Neural progenitor cell (in vitro differentiated cells): ENCODE results near the gene NUP133. TPM values are rescaled to one million over a fixed set of nuclear protein-coding genes. Genes with fewer than 3 reads are reported as not detected.
"Not testable (repeated sequence)": the region's sequence is repeated elsewhere in the genome, so short reads cannot be mapped to it uniquely, and the experiment has no call there.

Source experiments
- DNase-seq: peaks from one replicate; pipeline ENCODE4 v3.0.0-alpha.2; 2016; ENCODE audit warnings: low spot score
- H2AFZ ChIP-seq: fragments of 200-600 bp; sonication (generic); replicated peaks from 2 replicates; pipeline ENCODE4 v1.6.1; 2016; ENCODE audit warnings: antibody characterized with exemption
- H3F3A ChIP-seq: fragments of 200-600 bp; sonication (generic); 2 replicates; pipeline ENCODE4 v1.6.1; 2016; ENCODE audit warnings: antibody characterized with exemption, low read depth
- H3K27ac ChIP-seq: fragments of 200-600 bp; sonication (generic); 2 replicates; pipeline ENCODE4 v1.5.1; 2016; ENCODE audit warnings: mild to moderate bottlenecking
- H3K27me3 ChIP-seq: fragments of 200-600 bp; sonication (generic); 2 replicates; pipeline ENCODE4 v1.6.1; 2016; ENCODE audit warnings: mild to moderate bottlenecking, moderate library complexity
- H3K36me3 ChIP-seq: fragments of 200-600 bp; sonication (generic); 2 replicates; pipeline ENCODE4 v1.5.1; 2016
- H3K4me1 ChIP-seq: fragments of 200-600 bp; sonication (generic); 2 replicates; pipeline ENCODE4 v1.6.1; 2016; ENCODE audit warnings: mixed run types
- H3K4me2 ChIP-seq: fragments of 200-600 bp; sonication (generic); 2 replicates; pipeline ENCODE4 v1.6.1; 2016
- H3K4me3 ChIP-seq: fragments of 200-600 bp; sonication (generic); 2 replicates; pipeline ENCODE4 v1.5.1; 2016
- H3K79me2 ChIP-seq: fragments of 200-600 bp; sonication (generic); 2 replicates; pipeline ENCODE4 v1.6.1; 2016; ENCODE audit warnings: low read depth
- H3K9ac ChIP-seq: fragments of 200-600 bp; sonication (generic); 2 replicates; pipeline ENCODE4 v1.6.1; 2016
- H3K9me3 ChIP-seq: fragments of 200-600 bp; sonication (generic); 2 replicates; pipeline ENCODE4 v1.5.1; 2016; ENCODE audit warnings: low read depth
- H4K20me1 ChIP-seq: fragments of 200-600 bp; sonication (generic); 2 replicates; pipeline ENCODE4 v1.6.1; 2016; ENCODE audit warnings: low read depth
- H3K27ac Mint-ChIP-seq: 3 replicates; pipeline ENCODE4 v1.8.0; 2021; ENCODE audit warnings: mixed read lengths
- H3K27me3 Mint-ChIP-seq: 2 replicates; pipeline ENCODE4 v1.8.0; 2022; ENCODE audit warnings: low read depth, mild to moderate bottlenecking, inconsistent platforms, moderate library complexity, mixed read lengths; ENCODE audit not compliant: insufficient read depth
- H3K36me3 Mint-ChIP-seq: 3 replicates; pipeline ENCODE4 v1.8.0; 2021; ENCODE audit warnings: mixed read lengths
- H3K4me1 Mint-ChIP-seq: 3 replicates; pipeline ENCODE4 v1.8.0; 2021; ENCODE audit warnings: mixed read lengths
- H3K4me3 Mint-ChIP-seq: 3 replicates; pipeline ENCODE4 v1.8.0; 2021; ENCODE audit warnings: mild to moderate bottlenecking, moderate library complexity, mixed read lengths
- H3K9me3 Mint-ChIP-seq: 3 replicates; pipeline ENCODE4 v1.8.0; 2020; ENCODE audit warnings: mixed read lengths
- EZH2 ChIP-seq: fragments of 200-600 bp; sonication (generic); IDR thresholded peaks from 2 replicates; pipeline ENCODE4 v1.6.1; 2017; ENCODE audit warnings: antibody characterized with exemption, mild to moderate bottlenecking, moderate library complexity
- EZH2phosphoT487 ChIP-seq: fragments of 200-600 bp; sonication (generic); IDR thresholded peaks from 2 replicates; pipeline ENCODE4 v1.6.1; 2017; ENCODE audit warnings: antibody characterized with exemption
- total RNA-seq: library from RNA; depleted of rRNA; stranded (reverse); fragments of >200 nt; gene quantifications from 2 replicates; pipeline ENCODE4 v1.2.3, GENCODE V29; 2015; ENCODE audit warnings: low replicate concordance
- TF ChIP-seq, protein P1 (sequence below): fragments of 200-600 bp; sonication (generic); IDR thresholded peaks from 2 replicates; pipeline ENCODE4 v1.5.1; 2017; ENCODE audit warnings: antibody characterized with exemption, mild to moderate bottlenecking

The NUP133 gene
- total RNA-seq, 1 donor from 2014 or later = 89.3 TPM

GRCh38 chr1:229420224-229420623 lies 87.9 kb downstream of the NUP133 start:
- no peak for TF ChIP-seq EZH2
- no peak for TF ChIP-seq EZH2phosphoT487
- TF ChIP-seq, protein P1, sequence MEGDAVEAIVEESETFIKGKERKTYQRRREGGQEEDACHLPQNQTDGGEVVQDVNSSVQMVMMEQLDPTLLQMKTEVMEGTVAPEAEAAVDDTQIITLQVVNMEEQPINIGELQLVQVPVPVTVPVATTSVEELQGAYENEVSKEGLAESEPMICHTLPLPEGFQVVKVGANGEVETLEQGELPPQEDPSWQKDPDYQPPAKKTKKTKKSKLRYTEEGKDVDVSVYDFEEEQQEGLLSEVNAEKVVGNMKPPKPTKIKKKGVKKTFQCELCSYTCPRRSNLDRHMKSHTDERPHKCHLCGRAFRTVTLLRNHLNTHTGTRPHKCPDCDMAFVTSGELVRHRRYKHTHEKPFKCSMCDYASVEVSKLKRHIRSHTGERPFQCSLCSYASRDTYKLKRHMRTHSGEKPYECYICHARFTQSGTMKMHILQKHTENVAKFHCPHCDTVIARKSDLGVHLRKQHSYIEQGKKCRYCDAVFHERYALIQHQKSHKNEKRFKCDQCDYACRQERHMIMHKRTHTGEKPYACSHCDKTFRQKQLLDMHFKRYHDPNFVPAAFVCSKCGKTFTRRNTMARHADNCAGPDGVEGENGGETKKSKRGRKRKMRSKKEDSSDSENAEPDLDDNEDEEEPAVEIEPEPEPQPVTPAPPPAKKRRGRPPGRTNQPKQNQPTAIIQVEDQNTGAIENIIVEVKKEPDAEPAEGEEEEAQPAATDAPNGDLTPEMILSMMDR = no peak
- Histone ChIP-seq H3F3A (no peaks in the 10 kb centered on the region), H3K4me1 (no peaks in the 10 kb centered on the region), H3K79me2 (no peaks in the 10 kb centered on the region), H3K9me3 (peaks cover 8% of the 10 kb centered on the region), H3K9ac (no peak overlapping the region), H3K4me2 (no peak overlapping the region), H3K36me3 (no peaks in the 10 kb centered on the region), H4K20me1 (no peaks in the 10 kb centered on the region), H3K27ac (no peak overlapping the region), H3K27me3 (no peaks in the 10 kb centered on the region), H2AFZ (no peak overlapping the region), H3K4me3 (no peak overlapping the region)
- H3K27ac Mint-ChIP-seq = no peak overlapping the region
- DNase-seq = no peak
- H3K4me3 Mint-ChIP-seq = no peak overlapping the region
- peaks cover 2% of the 10 kb centered on the region for H3K36me3 Mint-ChIP-seq
- H3K9me3 Mint-ChIP-seq = peaks cover 6% of the 10 kb centered on the region
- peaks cover 5% of the 10 kb centered on the region for H3K27me3 Mint-ChIP-seq
- no peaks in the 10 kb centered on the region for H3K4me1 Mint-ChIP-seq

- not testable (repeated sequence) for H3K9me3 Mint-ChIP-seq, H3K27ac Mint-ChIP-seq, H3K4me3 Mint-ChIP-seq, H3K9me3 ChIP-seq, H3K79me2 ChIP-seq, H3K4me1 Mint-ChIP-seq, H3K27me3 ChIP-seq, H3K36me3 ChIP-seq, DNase-seq, H2AFZ ChIP-seq, H3K27me3 Mint-ChIP-seq, H3F3A ChIP-seq, H3K9ac ChIP-seq, H4K20me1 ChIP-seq, H3K36me3 Mint-ChIP-seq, H3K4me3 ChIP-seq, H3K27ac ChIP-seq, H3K4me1 ChIP-seq, H3K4me2 ChIP-seq
Measured at GRCh38 chr1:229418586-229418985, 89.6 kb downstream of the NUP133 start.

- DNase-seq, H3K36me3 ChIP-seq, H3K4me3 ChIP-seq, H3K79me2 ChIP-seq, H3K4me2 ChIP-seq, H3K27ac ChIP-seq, H2AFZ ChIP-seq, H3K36me3 Mint-ChIP-seq, H3K27me3 Mint-ChIP-seq, H3K9me3 ChIP-seq, H3K9me3 Mint-ChIP-seq, H3F3A ChIP-seq, H3K9ac ChIP-seq: not testable (repeated sequence)
- H3K4me1 Mint-ChIP-seq = peaks cover 29% of the 10 kb centered on the region
- peak overlapping the region; percentile 78 for H3K27ac Mint-ChIP-seq
- peaks cover 21% of the 10 kb centered on the region for H3K4me1 ChIP-seq
- peak overlapping the region; percentile 3 for H3K4me3 Mint-ChIP-seq
- peaks cover 15% of the 10 kb centered on the region for H4K20me1 ChIP-seq
- H3K27me3 ChIP-seq = peaks cover 32% of the 10 kb centered on the region
Measured at GRCh38 chr1:229412810-229413209, 95.3 kb downstream of the NUP133 start.

DNA sequence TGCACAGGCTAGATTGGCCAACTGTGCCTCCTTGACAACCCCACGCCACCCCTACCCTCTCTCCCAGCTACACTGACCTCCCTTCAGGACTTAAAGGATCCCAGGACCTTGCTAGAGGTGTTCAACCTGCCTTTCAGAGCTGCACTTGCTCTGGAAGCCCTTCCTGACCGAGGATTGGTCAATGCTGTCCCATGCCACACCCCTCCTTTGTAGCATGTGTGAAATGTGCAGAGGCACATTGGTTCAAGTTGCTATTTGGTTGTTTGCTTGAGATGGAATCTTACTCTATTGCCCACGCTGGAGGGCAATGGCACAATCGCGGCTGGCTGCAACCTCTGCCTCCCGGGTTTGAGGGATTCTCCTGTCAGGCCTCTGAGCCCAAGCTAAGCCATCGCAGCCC lies 96.1 kb downstream of the NUP133 start:
- Histone ChIP-seq H2AFZ (no peak overlapping the region), H3K9me3 (no peaks in the 10 kb centered on the region), H3F3A (peaks cover 3% of the 10 kb centered on the region), H4K20me1 (peaks cover 18% of the 10 kb centered on the region), H3K79me2 (no peaks in the 10 kb centered on the region), H3K4me1 (peaks cover 29% of the 10 kb centered on the region), H3K4me3 (no peak overlapping the region), H3K27me3 (peaks cover 40% of the 10 kb centered on the region), H3K4me2 (no peak overlapping the region), H3K9ac (no peak overlapping the region), H3K27ac (no peak overlapping the region), H3K36me3 (no peaks in the 10 kb centered on the region)
- H3K27ac Mint-ChIP-seq = peak overlapping the region; percentile 78
- peaks cover 13% of the 10 kb centered on the region for H3K27me3 Mint-ChIP-seq
- H3K4me1 Mint-ChIP-seq = peaks cover 31% of the 10 kb centered on the region
- no peaks in the 10 kb centered on the region for H3K36me3 Mint-ChIP-seq
- TF ChIP-seq, protein P1 = no peak
- TF ChIP-seq EZH2 (no peak), EZH2phosphoT487 (no peak)
- H3K4me3 Mint-ChIP-seq = no peak overlapping the region
- H3K9me3 Mint-ChIP-seq = no peaks in the 10 kb centered on the region
- DNase-seq = no peak
